ENCODE data around the gene SLC38A3.

GRCh38 chr3:50195501-50196252 is 9.4 kb upstream of the SLC38A3 start:
- TF ChIP-seq CTCF (IDR thresholded peaks at IDR 0.05) (no peak), POLR2A (IDR thresholded peaks at IDR 0.05) (no peak)
